SK-N-SH (cell line): ENCODE data around the gene MLKL. TPM values are rescaled to one million over a fixed set of nuclear protein-coding genes. Genes with fewer than 3 reads are reported as not detected.

Source experiments
- CTCF ChIA-PET: fragments of 300-600, 350-600 bp; formaldehyde crosslinking; extraction: SDS; loops from one replicate; lab custom pipeline; 2021; lab: Yijun Ruan, JAX
- POLR2A ChIA-PET: fragments of 350-600 bp; sonication (Branson Sonifier 250); formaldehyde crosslinking; extraction: SDS; loops from one replicate; lab custom pipeline; 2020; ENCODE audit warnings: antibody characterized with exemption, inconsistent platforms; lab: Yijun Ruan, JAX
- DNase-seq: peaks from one replicate; pipeline ENCODE4 v3.0.0; 2012
- H2AFZ ChIP-seq: fragments of 200-600 bp; sonication (generic); 2 replicates; pipeline ENCODE4 v1.8.1; 2016; ENCODE audit warnings: antibody characterized with exemption, mild to moderate bottlenecking, low read depth
- H3F3A ChIP-seq: fragments of 200-600 bp; sonication (generic); replicated peaks from 2 replicates; pipeline ENCODE3; 2016; ENCODE audit warnings: antibody characterized with exemption, mild to moderate bottlenecking; ENCODE audit not compliant: insufficient read depth
- H3K27ac ChIP-seq, 2 experiments: fragments of 200-500 bp in 1 of 2; fragments of 200-600 bp in 1 of 2; sonication (Bioruptor generic) in 1 of 2; sonication (generic), shearing (Covaris generic) in 1 of 2; 2 replicates each; pipeline versions ENCODE4 v1.5.1 to v1.6.1; 2014 to 2016; ENCODE audit warnings: low read depth in 2 of 2, inconsistent platforms in 1 of 2, low read length in 1 of 2, mild to moderate bottlenecking in 1 of 2, mixed read lengths in 1 of 2
- H3K27me3 ChIP-seq: fragments of 200-600 bp; sonication (generic), shearing (Covaris generic); 2 replicates; pipeline ENCODE4 v1.6.1; 2016; ENCODE audit warnings: mixed run types; ENCODE audit not compliant: insufficient read depth
- H3K36me3 ChIP-seq, 2 experiments: fragments of 200-500 bp in 1 of 2; fragments of 200-600 bp in 1 of 2; sonication (Bioruptor generic) in 1 of 2; sonication (generic) in 1 of 2; replicated peaks in 1 of 2; 2 replicates each; pipeline versions ENCODE3 to v1.5.1; 2014 to 2016; ENCODE audit warnings: low read length in 1 of 2, mild to moderate bottlenecking in 1 of 2; ENCODE audit not compliant: insufficient read depth in 2 of 2, control insufficient read depth in 1 of 2
- H3K4me1 ChIP-seq, 2 experiments: fragments of 200-500 bp in 1 of 2; fragments of 200-600 bp in 1 of 2; sonication (Bioruptor generic) in 1 of 2; sonication (generic), shearing (Covaris generic) in 1 of 2; 2 replicates each; pipeline versions ENCODE4 v1.5.1 to v1.6.1; 2014 to 2016; ENCODE audit warnings: low read depth in 1 of 2, low read length in 1 of 2, mixed run types in 1 of 2; ENCODE audit not compliant: insufficient read depth in 2 of 2, control insufficient read depth in 1 of 2
- H3K4me2 ChIP-seq: fragments of 200-600 bp; sonication (generic), shearing (Covaris generic); 2 replicates; pipeline ENCODE4 v1.6.1; 2017; ENCODE audit warnings: mixed run types
- H3K4me3 ChIP-seq, 2 experiments: fragments of 200-500 bp in 1 of 2; fragments of 200-600 bp in 1 of 2; sonication (Bioruptor generic) in 1 of 2; sonication (generic), shearing (Covaris generic) in 1 of 2; 2 replicates each; pipeline versions ENCODE4 v1.5.1 to v1.8.1; 2014 to 2016; ENCODE audit warnings: low read depth in 2 of 2, inconsistent platforms in 1 of 2, low read length in 1 of 2, mild to moderate bottlenecking in 1 of 2, mixed read lengths in 1 of 2, moderate library complexity in 1 of 2
- H3K79me2 ChIP-seq: fragments of 200-600 bp; sonication (generic); 2 replicates; pipeline ENCODE4 v1.8.1; 2017; ENCODE audit warnings: mild to moderate bottlenecking; ENCODE audit not compliant: insufficient read depth
- H3K9ac ChIP-seq: fragments of 200-600 bp; sonication (generic); 2 replicates; pipeline ENCODE4 v1.6.1; 2017; ENCODE audit warnings: mixed run types
- H3K9me2 ChIP-seq: fragments of 200-600 bp; sonication (generic); 2 replicates; pipeline ENCODE4 v1.6.1; 2017; ENCODE audit warnings: mixed run types
- H3K9me3 ChIP-seq: fragments of 200-600 bp; sonication (generic); 2 replicates; pipeline ENCODE4 v1.6.1; 2017; ENCODE audit warnings: mixed run types, mild to moderate bottlenecking, moderate library complexity
- H4K20me1 ChIP-seq: fragments of 200-600 bp; sonication (generic); 2 replicates; pipeline ENCODE4 v1.6.1; 2017; ENCODE audit warnings: mild to moderate bottlenecking, mixed run types; ENCODE audit not compliant: insufficient read depth
- CHD2 ChIP-seq: fragments of 150-350 bp; IDR thresholded peaks from 2 replicates; pipeline ENCODE4 v1.6.1; 2018; ENCODE audit warnings: low read length; ENCODE audit not compliant: partially characterized antibody
- ELF1 ChIP-seq: IDR thresholded peaks from 2 replicates; pipeline ENCODE4 v1.4.0; 2012
- EP300 ChIP-seq, 2 experiments: IDR thresholded peaks; 2 replicates each; pipeline versions ENCODE4 v1.4.0 to v1.6.1; 2012; ENCODE audit warnings: borderline replicate concordance in 1 of 2, low read depth in 1 of 2, low read length in 1 of 2
- EZH2phosphoT487 ChIP-seq: fragments of 200-600 bp; sonication (generic); IDR thresholded peaks from 2 replicates; pipeline ENCODE4 v1.6.1; 2017; ENCODE audit warnings: low read depth, mixed run types, mild to moderate bottlenecking, antibody characterized with exemption, moderate library complexity, borderline replicate concordance
- FOSL2 ChIP-seq: IDR thresholded peaks from 2 replicates; pipeline ENCODE4 v1.4.0; 2012; ENCODE audit warnings: low read depth, mild to moderate bottlenecking, moderate library complexity, borderline replicate concordance
- FOXM1 ChIP-seq: IDR thresholded peaks from 2 replicates; pipeline ENCODE4 v1.4.0; 2012; ENCODE audit warnings: low read depth, mild to moderate bottlenecking
- GATA2 ChIP-seq: sonication (generic); formaldehyde crosslinking; IDR thresholded peaks from 2 replicates; pipeline ENCODE4 v1.5.0; 2020; ENCODE audit warnings: mild to moderate bottlenecking, missing genetic modification reagents
- MEF2A ChIP-seq: IDR thresholded peaks from 2 replicates; pipeline ENCODE4 v1.4.0; 2012; ENCODE audit warnings: low read depth, borderline replicate concordance
- NRF1 ChIP-seq: IDR thresholded peaks from 2 replicates; pipeline ENCODE4 v1.6.1; 2012; ENCODE audit warnings: low read depth, mild to moderate bottlenecking, low read length
- RCOR1 ChIP-seq: fragments of 150-350 bp; IDR thresholded peaks from 2 replicates; pipeline ENCODE4 v1.6.1; 2017; ENCODE audit warnings: antibody characterized with exemption, low read length
- SIN3A ChIP-seq: IDR thresholded peaks from 2 replicates; pipeline ENCODE4 v1.6.1; 2012; ENCODE audit warnings: low read depth, mild to moderate bottlenecking, low read length, moderate library complexity, borderline replicate concordance
- TEAD4 ChIP-seq: IDR thresholded peaks from 2 replicates; pipeline ENCODE4 v1.4.0; 2012; ENCODE audit warnings: mild to moderate bottlenecking, borderline replicate concordance; ENCODE audit not compliant: insufficient read depth
- WGBS: methylation state at CpG from one replicate; pipeline ENCODE4 v1.1.6; 2017; ENCODE audit warnings: low lambda C conversion rate; 5-methylcytosine and 5-hydroxymethylcytosine counted together
- polyA plus RNA-seq, 3 experiments: library from polyadenylated mRNA; depleted of rRNA; stranded (reverse); fragments of >200 nt; gene quantifications; 2 replicates each; pipeline ENCODE4 v1.2.3, GENCODE V29; 2012
- TF ChIP-seq, protein P1 (sequence below): fragments of 150-350 bp; IDR thresholded peaks from 2 replicates; pipeline ENCODE4 v1.6.1; 2016; ENCODE audit warnings: mild to moderate bottlenecking, low read depth, low read length
- TF ChIP-seq, protein P2 (sequence below): IDR thresholded peaks from 2 replicates; pipeline ENCODE4 v1.4.0; 2012; ENCODE audit warnings: low read depth, borderline replicate concordance
- TF ChIP-seq, protein P3 (sequence below): IDR thresholded peaks from 2 replicates; pipeline ENCODE4 v1.4.0; 2012; ENCODE audit warnings: low read depth
- TF ChIP-seq, protein P4 (sequence below): fragments of 150-350 bp; IDR thresholded peaks from 2 replicates; pipeline ENCODE4 v1.6.1; 2017; ENCODE audit warnings: antibody characterized with exemption, low read length, low read depth, borderline replicate concordance

MLKL gene
- polyA plus RNA-seq, 1 of the 3 experiments (the other 2 are of a cell fraction): 3.6 TPM

DNA sequence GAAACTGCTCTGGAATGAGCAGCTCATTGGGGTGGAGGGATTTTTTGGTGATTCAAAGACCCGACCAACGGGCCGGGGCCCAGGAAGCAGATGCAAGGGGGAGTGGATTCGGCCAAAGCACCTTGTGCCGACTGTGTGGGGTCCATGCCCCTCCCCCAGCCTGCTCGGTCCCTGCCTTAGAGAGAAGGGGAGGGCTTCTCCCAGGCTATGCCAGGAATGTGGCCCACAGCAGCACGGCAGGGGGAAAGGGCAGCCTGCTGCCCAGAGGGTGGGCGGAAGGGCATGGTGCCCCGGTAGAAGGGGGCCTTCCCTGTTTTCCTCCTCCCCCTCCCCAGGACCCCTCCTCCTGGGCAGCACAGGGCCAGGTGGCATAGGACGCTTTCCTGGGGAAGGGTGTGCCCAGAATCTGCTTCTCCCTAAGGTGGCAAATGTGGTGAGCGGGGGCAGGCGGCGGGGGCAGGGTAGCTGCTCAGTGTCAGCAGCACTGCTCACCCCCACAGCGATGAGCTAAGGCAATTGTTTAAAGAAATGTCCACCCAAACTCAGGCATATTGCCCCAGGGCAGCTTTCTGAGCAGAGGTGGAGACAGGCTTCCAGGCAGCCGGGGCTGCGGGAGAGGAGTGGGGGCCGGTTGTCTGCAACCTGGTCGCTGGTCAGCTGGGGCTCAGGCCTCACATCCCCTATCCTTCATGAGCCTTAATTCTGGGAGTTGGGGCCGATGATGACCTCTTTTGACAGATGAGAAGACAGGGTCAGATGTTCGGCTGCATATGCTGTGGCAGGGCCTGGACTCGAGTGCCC is 33.9 kb upstream of the MLKL start:
- Histone ChIP-seq H3K79me2 (no peaks in the 10 kb centered on the region), H3K9me3 (no peaks in the 10 kb centered on the region), H4K20me1 (no peaks in the 10 kb centered on the region), H3F3A (no peaks in the 10 kb centered on the region), H2AFZ (no peak overlapping the region), H3K9ac (no peak overlapping the region), H3K4me3 (no peak overlapping the region), H3K36me3 (no peaks in the 10 kb centered on the region)
- 57% methylated on average over 10 of the region's 21 CpGs for WGBS
- CTCF ChIA-PET: interaction anchor here (1.3 to 1.8 kb wide), 3 partner anchors 23 to 128 kb away, joined by 4 to 8 read pairs (median 6); no protein-coding TSS in a partner anchor
- DNase-seq: no peak
- POLR2A ChIA-PET: no interaction called here
- TF ChIP-seq MEF2A (no peak), TEAD4 (no peak), FOSL2 (no peak), ELF1 (no peak), GATA2 (CRISPR knock-in tag) (no peak), EZH2phosphoT487 (no peak), EP300 (IDR thresholded peaks at IDR 0.05; ENCODE audit: borderline replicate concordance in 1 of 2, low read depth in 1 of 2, low read length in 1 of 2) (no peak), FOXM1 (no peak), CHD2 (no peak), NRF1 (no peak), RCOR1 (no peak), SIN3A (no peak)
- TF ChIP-seq, protein P1, sequence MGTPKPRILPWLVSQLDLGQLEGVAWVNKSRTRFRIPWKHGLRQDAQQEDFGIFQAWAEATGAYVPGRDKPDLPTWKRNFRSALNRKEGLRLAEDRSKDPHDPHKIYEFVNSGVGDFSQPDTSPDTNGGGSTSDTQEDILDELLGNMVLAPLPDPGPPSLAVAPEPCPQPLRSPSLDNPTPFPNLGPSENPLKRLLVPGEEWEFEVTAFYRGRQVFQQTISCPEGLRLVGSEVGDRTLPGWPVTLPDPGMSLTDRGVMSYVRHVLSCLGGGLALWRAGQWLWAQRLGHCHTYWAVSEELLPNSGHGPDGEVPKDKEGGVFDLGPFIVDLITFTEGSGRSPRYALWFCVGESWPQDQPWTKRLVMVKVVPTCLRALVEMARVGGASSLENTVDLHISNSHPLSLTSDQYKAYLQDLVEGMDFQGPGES: no peak
- TF ChIP-seq, protein P2, sequence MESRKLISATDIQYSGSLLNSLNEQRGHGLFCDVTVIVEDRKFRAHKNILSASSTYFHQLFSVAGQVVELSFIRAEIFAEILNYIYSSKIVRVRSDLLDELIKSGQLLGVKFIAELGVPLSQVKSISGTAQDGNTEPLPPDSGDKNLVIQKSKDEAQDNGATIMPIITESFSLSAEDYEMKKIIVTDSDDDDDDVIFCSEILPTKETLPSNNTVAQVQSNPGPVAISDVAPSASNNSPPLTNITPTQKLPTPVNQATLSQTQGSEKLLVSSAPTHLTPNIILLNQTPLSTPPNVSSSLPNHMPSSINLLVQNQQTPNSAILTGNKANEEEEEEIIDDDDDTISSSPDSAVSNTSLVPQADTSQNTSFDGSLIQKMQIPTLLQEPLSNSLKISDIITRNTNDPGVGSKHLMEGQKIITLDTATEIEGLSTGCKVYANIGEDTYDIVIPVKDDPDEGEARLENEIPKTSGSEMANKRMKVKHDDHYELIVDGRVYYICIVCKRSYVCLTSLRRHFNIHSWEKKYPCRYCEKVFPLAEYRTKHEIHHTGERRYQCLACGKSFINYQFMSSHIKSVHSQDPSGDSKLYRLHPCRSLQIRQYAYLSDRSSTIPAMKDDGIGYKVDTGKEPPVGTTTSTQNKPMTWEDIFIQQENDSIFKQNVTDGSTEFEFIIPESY: no peak
- TF ChIP-seq, protein P3, sequence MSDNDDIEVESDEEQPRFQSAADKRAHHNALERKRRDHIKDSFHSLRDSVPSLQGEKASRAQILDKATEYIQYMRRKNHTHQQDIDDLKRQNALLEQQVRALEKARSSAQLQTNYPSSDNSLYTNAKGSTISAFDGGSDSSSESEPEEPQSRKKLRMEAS: no peak
- TF ChIP-seq, protein P4, sequence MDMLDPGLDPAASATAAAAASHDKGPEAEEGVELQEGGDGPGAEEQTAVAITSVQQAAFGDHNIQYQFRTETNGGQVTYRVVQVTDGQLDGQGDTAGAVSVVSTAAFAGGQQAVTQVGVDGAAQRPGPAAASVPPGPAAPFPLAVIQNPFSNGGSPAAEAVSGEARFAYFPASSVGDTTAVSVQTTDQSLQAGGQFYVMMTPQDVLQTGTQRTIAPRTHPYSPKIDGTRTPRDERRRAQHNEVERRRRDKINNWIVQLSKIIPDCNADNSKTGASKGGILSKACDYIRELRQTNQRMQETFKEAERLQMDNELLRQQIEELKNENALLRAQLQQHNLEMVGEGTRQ: no peak
- TF ChIP-seq, all 33 proteins: peak for 0
- peaks cover 0 to 20% of the 10 kb centered on the region in 2 experiments; a peak in 1 of 4 replicates for H3K4me1 ChIP-seq
- H3K27me3 ChIP-seq: no peaks in the 10 kb centered on the region
- H3K9me2 ChIP-seq: no peaks in the 10 kb centered on the region
- no peak overlapping the region for H3K4me2 ChIP-seq
- H3K27ac ChIP-seq: no peak overlapping the region
